Fibroblast of the aortic adventitia (primary cell): ENCODE results near the gene CAPN9. TPM values are rescaled to one million over a fixed set of nuclear protein-coding genes. Genes with fewer than 3 reads are reported as not detected.

Experiments used
- DNase-seq: peaks from one replicate; pipeline ENCODE4 v3.0.0-alpha.2; 2010; ENCODE audit warnings: low read depth
- H3K4me3 ChIP-seq: 2 replicates; pipeline ENCODE4 v1.5.1; 2011; ENCODE audit warnings: low read depth, mild to moderate bottlenecking, control low read depth, low read length, moderate library complexity
- CTCF ChIP-seq: IDR thresholded peaks from 2 replicates; pipeline ENCODE4 v1.5.1; 2011; ENCODE audit warnings: mild to moderate bottlenecking, low read length, control low read depth, inconsistent platforms; ENCODE audit not compliant: insufficient read depth
- total RNA-seq: library from RNA; depleted of rRNA; stranded (reverse); fragments of >200 nt; gene quantifications from 2 replicates; pipeline ENCODE4 v1.2.3, GENCODE V29; 2012; ENCODE audit warnings: low replicate concordance

The CAPN9 gene
- total RNA-seq, 1 donor: not detected

- no peak overlapping the region for H3K4me3 ChIP-seq
- no peak for DNase-seq
- TF ChIP-seq CTCF: no peak
Measured at GRCh38 chr1:230807561-230808280, 60.5 kb downstream of the CAPN9 start.

- peak; percentile 76 for DNase-seq
- H3K4me3 ChIP-seq: no peak overlapping the region
- no peak for TF ChIP-seq CTCF
Measured at GRCh38 chr1:230808281-230808872, 61.2 kb downstream of the CAPN9 start.

GRCh38 chr1:230809256-230809990 lies 62.2 kb downstream of the CAPN9 start:
- DNase-seq: no peak
- TF ChIP-seq CTCF: no peak
- H3K4me3 ChIP-seq: no peak overlapping the region

GRCh38 chr1:230812568-230812967 lies 65.4 kb downstream of the CAPN9 start:
- no peak for TF ChIP-seq CTCF
- no peak for DNase-seq
- H3K4me3 ChIP-seq: no peak overlapping the region

- no peak for TF ChIP-seq CTCF
- H3K4me3 ChIP-seq: no peak overlapping the region
- peak; percentile 25 for DNase-seq
Measured at GRCh38 chr1:230814949-230815692, 67.9 kb downstream of the CAPN9 start.

- DNase-seq: no peak
- no peak overlapping the region for H3K4me3 ChIP-seq
- TF ChIP-seq CTCF: no peak
Measured at GRCh38 chr1:230816018-230816417, 68.8 kb downstream of the CAPN9 start.
